Measurements from ENCODE around the gene NFE2L1.
"Not testable (repeated sequence)": the region's sequence is repeated elsewhere in the genome, so short reads cannot be mapped to it uniquely, and the experiment has no call there.

NFE2L1 gene, protein sequence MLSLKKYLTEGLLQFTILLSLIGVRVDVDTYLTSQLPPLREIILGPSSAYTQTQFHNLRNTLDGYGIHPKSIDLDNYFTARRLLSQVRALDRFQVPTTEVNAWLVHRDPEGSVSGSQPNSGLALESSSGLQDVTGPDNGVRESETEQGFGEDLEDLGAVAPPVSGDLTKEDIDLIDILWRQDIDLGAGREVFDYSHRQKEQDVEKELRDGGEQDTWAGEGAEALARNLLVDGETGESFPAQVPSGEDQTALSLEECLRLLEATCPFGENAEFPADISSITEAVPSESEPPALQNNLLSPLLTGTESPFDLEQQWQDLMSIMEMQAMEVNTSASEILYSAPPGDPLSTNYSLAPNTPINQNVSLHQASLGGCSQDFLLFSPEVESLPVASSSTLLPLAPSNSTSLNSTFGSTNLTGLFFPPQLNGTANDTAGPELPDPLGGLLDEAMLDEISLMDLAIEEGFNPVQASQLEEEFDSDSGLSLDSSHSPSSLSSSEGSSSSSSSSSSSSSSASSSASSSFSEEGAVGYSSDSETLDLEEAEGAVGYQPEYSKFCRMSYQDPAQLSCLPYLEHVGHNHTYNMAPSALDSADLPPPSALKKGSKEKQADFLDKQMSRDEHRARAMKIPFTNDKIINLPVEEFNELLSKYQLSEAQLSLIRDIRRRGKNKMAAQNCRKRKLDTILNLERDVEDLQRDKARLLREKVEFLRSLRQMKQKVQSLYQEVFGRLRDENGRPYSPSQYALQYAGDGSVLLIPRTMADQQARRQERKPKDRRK

DNA sequence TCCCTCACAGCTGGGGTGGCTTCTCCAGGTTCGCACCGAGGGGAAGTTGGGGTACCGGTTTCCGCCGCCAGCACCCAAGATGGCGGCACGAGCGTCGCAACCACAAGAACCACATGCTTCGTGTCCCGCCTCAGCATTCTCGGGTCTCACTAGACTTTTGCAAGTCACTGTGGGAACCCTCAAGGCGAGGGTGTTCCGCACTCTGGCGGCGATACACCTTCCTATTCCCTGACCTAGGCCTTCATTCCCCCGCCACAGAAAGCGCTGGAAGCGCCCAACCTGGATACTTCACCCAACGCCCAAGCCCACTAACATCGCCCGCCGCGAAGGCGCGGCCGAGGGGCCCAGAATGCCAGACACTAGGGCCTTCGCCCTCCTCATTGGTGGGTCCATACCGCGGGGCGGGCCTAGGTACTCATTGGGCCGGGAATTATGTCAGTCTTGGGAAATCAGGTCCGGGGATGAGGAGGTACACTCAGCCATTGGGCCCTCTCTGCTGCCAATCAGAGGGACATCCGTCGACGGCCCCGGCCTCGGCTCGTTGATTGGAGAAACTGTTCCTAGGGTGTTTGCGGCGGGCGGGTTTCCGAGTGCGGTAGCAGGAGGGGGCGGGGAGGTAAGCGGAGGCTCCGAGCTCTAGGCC lies at the start of gene NFE2L1:
Gene NFE2L1 (plus strand): TSS at position 619 of the 643 bp plus-strand sequence. CDS start 2,760 bp downstream, outside the sequence.
- DNase-seq: peak; percentile 93

DNA sequence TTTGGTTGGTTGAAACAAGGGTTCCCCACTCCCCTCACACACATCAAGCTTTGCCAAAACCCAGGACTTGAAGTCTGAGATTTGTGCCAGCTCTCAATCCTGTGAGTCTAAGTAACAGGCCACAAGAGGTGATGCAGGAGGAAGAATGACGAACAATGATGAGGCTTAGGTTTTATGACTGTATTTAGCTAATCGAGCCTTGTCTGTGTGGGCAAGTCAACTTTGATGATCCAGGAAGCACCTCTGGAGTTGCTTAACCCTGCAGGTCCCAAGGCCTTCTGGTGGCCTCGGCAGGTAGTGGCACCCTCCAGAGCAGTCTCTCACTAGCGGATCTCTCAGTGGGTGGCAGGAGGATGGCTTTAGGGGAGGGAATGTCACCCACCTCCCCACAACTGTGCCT lies 48.6 kb upstream of the NFE2L1 start:
- DNase-seq: no peak

DNA sequence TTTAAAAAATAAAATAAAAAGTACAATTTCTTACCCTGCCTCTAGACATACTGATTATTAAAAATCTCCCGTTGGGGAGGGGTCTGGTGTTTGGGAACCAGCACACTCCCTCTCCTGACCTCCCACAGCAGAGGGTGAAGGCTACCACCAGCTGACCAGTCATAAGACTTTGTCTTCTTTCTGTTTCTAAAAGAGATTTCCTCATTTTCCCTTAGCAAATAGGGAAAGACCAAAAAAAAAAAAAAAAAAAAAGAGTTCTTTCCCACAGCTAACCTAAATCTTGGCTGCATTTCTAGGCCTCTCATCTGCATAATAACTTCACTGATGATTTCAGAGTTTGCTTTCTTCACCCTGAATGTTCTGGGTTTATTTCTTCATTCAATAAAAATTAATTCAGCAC lies 47.0 kb upstream of the NFE2L1 start:
- DNase-seq: no peak

- DNase-seq: not testable (repeated sequence)
Measured at GRCh38 chr17:48001657-48002056, 46.5 kb upstream of the NFE2L1 start.

DNA sequence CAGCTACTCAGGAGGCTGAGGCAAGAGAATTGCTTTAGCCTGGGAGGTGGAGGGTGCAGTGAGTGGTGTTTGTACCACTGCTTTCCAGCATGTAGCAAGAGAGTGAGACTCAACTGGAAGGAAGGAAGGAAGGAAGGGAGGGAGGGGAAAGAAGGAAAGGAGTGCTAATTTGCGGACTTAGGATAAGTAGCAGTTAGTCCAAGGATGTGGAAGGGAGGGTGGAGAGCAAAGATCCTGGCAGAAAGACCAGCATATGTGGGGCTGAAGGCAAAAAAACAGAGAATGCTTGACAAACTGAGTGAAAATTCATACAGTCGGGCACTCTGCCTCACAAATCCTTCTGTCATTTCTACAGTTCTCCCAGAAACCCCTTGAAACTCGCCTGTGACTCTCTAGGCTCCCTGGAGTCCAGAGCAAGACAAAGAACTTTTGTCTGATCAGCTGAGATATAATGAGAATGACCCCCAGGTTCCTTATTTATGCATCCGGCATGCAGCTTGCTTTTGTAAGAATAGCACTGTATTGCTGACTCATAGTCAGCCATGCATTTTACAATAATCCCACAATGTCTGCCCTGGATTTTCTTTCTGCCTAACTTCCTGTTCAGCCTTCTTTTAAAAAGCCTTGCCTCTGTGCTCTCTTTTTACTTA lies 45.8 kb upstream of the NFE2L1 start:
- no peak for DNase-seq

GRCh38 chr17:48002916-48003416 lies 45.2 kb upstream of the NFE2L1 start:
- no peak for DNase-seq

- no peak for DNase-seq
Measured at GRCh38 chr17:48003417-48004151, 44.6 kb upstream of the NFE2L1 start.

GRCh38 chr17:48004983-48005382 lies 43.2 kb upstream of the NFE2L1 start:
- no peak for DNase-seq

GRCh38 chr17:48006936-48007709 lies 41.0 kb upstream of the NFE2L1 start:
- DNase-seq: no peak

GRCh38 chr17:48010193-48010592 lies 38.0 kb upstream of the NFE2L1 start:
- no peak for DNase-seq

DNA sequence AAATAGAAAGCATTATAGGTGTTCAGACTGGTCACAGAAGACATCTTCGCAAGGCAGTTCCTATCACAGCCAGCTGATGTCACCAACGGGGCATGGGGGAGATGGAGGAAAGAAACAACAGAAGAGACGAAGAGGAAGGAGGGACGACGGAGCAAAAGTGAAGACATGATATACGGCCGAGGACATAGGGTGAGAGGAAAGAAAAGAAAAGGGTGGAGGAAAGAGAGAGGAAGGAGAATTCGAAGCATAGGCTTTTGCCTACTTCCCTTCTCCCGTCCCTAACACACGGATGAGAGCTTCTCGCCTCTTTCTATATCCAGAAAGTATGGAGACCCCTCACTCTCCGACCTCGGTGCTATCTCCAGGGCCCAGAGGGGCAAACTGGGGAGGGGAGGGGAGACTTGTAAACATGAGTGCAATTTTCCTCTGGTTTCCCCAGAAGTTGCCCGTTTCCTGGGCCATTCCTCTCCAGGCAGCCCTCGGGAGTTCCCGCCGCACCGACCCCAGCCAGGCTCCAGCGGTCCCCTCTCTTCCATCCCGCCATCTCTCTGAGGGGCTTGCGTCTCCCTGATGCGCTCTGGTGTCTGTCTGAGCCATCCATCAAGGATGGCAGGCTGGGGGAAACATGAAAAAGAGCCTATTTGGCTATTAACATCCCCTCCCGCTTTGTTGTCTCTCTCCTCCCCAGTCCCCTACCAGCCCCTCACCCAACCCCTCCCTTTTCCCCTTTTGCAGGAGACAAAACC lies 36.6 kb upstream of the NFE2L1 start:
- no peak for DNase-seq

- no peak for DNase-seq
Measured at GRCh38 chr17:48012151-48012520, 36.0 kb upstream of the NFE2L1 start.

GRCh38 chr17:48012654-48013053 lies 35.5 kb upstream of the NFE2L1 start:
- DNase-seq: no peak

GRCh38 chr17:48013876-48014594 lies 34.1 kb upstream of the NFE2L1 start:
- no peak for DNase-seq

DNA sequence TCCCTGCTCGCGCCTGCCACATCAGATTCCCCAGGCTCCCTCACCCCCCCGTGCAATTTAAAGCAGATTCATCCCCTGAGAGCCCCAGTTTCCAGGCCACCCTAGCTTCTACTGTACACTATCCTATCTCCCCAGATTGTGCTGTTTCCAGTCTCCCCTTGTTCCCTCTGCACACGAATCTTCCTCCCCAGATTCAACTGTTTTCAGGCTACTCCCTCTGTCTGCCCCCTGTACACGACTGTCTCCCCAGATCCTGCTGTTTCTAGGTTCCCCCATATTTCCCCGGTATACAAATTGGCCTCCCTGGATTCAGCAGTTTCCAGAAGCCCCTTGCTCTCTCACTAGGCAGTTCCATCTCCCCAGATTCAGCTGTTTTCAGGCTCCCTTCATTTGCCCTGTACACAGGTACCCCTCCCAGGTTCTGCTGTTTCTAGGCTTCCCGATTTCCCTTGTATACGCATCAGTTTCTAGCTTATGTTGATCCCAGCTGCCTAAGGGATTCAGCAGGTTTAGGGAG lies 33.5 kb upstream of the NFE2L1 start:
- DNase-seq: no peak

- no peak for DNase-seq
Measured at GRCh38 chr17:48016112-48016511, 32.0 kb upstream of the NFE2L1 start.

- not testable (repeated sequence) for DNase-seq
Measured at GRCh38 chr17:48017817-48018158, 30.4 kb upstream of the NFE2L1 start.

DNA sequence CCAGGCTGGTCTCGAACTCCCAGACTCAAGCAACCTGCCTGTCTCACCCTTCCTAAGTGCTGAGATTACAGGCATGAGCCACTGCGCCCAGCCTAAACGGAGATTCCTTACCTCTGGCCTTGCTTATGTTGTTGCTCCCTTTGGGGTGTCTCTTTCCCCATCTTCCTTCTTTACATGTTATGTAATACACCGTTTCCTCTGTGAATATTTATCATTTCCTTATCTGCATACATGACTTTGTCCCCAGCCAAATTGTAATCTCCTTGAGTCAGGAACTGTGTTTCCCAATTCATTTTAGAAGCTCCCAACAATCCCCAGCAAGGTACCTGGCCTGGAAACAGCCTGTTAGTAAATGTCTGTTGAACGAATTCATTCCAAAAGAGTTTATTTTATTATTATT lies 26.2 kb upstream of the NFE2L1 start:
- no peak for DNase-seq

DNA sequence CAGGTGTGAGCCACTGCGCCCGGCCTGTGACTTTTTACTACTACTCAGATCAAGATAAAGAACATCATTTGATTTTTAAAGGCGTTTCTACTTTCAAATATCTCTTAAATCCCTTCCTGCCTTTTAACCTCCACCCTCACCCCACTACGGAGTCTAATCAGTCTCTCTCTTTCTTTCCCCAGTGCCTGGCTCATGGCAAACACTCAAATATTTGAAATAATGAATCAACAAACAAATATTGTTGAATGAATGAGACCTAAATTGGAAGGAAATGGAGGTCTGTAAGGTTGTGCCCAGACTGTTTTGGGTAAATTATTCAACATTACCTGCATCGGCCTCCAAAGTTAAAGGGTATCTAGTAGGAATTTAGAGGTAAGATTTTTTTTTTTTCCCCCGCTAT lies 25.3 kb upstream of the NFE2L1 start:
- no peak for DNase-seq
